HUES48 (cell line): Measurements from ENCODE around the gene PHKA2.

Source experiments
- H3K27ac ChIP-seq: one replicate; pipeline ENCODE4 v1.7.0; 2013; ENCODE audit warnings: low read depth, low read length, inconsistent platforms
- H3K27me3 ChIP-seq: 2 replicates; pipeline ENCODE4 v1.6.1; 2013; ENCODE audit warnings: mild to moderate bottlenecking, low read length; ENCODE audit not compliant: control insufficient read depth, insufficient read depth
- H3K36me3 ChIP-seq: 2 replicates; pipeline ENCODE4 v1.6.1; 2013; ENCODE audit warnings: low read length; ENCODE audit not compliant: control insufficient read depth, insufficient read depth
- H3K4me1 ChIP-seq: 2 replicates; pipeline ENCODE4 v1.6.1; 2013; ENCODE audit warnings: mild to moderate bottlenecking, low read length; ENCODE audit not compliant: control insufficient read depth, insufficient read depth
- H3K4me3 ChIP-seq: 2 replicates; pipeline ENCODE4 v1.5.1; 2013; ENCODE audit warnings: mild to moderate bottlenecking, low read depth, low read length
- H3K9ac ChIP-seq: 2 replicates; pipeline ENCODE4 v1.6.1; 2013; ENCODE audit warnings: mild to moderate bottlenecking, low read depth, low read length, moderate library complexity
- H3K9me3 ChIP-seq: 2 replicates; pipeline ENCODE4 v1.6.1; 2013; ENCODE audit warnings: low read length; ENCODE audit not compliant: control insufficient read depth, insufficient read depth

The PHKA2 gene

DNA sequence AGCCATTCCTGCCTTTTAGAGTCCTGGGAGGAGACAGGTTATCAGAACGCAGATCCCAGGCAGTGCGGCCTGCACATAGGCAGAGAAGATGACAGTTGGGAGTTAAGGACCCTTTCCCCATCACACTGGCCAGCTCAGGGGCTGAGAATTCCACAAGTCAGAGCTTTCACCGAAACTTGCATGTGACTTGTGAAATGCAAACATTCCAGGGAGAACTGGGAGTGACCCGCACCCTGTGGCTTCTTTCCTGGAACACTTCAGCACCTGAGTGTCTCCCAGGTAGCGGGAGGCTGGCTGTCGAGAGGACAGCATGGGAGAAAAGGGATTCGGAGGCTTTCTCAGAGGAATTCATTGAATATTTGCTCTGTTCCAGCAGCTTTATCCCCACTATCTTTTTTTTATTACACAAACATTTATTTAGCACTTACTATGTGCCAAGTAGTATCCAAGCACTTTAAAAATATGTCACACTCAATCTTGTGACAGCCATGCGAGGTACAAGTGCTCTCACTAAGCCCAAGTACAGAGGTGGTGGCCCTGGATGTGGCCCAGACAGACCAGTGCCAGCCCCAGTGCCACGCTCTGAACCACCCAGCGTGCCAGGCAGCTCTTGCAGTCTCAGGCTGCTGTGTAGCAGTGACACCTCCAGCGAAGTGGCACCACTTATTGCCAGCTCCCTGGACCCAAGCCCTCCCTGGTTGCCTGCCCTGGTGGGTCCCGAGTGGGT is 100.5 kb downstream of the PHKA2 start:
- no peak overlapping the region for H3K4me3 ChIP-seq
- peaks cover 20% of the 10 kb centered on the region for H3K9me3 ChIP-seq
- no peaks in the 10 kb centered on the region; the same call in 1 of the 2 replicates for H3K27me3 ChIP-seq
- H3K27ac ChIP-seq: no peak overlapping the region
- H3K9ac ChIP-seq: no peak overlapping the region
- no peaks in the 10 kb centered on the region for H3K36me3 ChIP-seq
- peaks cover 14% of the 10 kb centered on the region for H3K4me1 ChIP-seq

DNA sequence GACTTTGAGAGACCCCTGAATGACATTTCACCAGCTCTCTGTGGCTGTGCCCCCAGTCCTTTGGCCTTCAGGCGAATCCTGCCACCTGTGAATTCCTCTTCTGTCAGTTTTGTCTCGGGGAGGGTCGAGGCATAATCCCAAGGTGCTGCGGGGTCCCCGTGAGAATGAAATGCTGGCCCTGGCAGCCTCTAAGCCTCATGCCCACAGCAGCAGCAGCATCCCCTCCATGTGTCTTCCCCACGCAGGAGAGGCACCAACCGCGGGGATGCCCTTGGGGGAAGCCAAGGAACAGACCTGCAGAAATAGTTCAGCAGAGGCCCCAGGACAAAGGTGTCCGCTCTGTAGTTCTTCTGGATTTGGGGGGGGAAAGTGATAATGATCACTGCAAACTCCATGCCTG is 104.8 kb downstream of the PHKA2 start:
- H3K27ac ChIP-seq: no peak overlapping the region
- no peaks in the 10 kb centered on the region for H3K4me1 ChIP-seq
- peaks cover 21% of the 10 kb centered on the region for H3K9me3 ChIP-seq
- H3K27me3 ChIP-seq: no peaks in the 10 kb centered on the region
- no peak overlapping the region for H3K4me3 ChIP-seq
- H3K36me3 ChIP-seq: no peaks in the 10 kb centered on the region
- H3K9ac ChIP-seq: no peak overlapping the region

- H3K9ac ChIP-seq: no peak overlapping the region
- H3K4me1 ChIP-seq: no peaks in the 10 kb centered on the region
- no peaks in the 10 kb centered on the region for H3K27me3 ChIP-seq
- H3K9me3 ChIP-seq: peaks cover 20% of the 10 kb centered on the region
- no peak overlapping the region for H3K4me3 ChIP-seq
- no peak overlapping the region for H3K27ac ChIP-seq
- H3K36me3 ChIP-seq: no peaks in the 10 kb centered on the region
Measured at GRCh38 chrX:18877469-18877868, 106.4 kb downstream of the PHKA2 start.

- no peaks in the 10 kb centered on the region for H3K36me3 ChIP-seq
- no peaks in the 10 kb centered on the region for H3K4me1 ChIP-seq
- no peak overlapping the region for H3K27ac ChIP-seq
- no peak overlapping the region for H3K9ac ChIP-seq
- peaks cover 14% of the 10 kb centered on the region; the same call in 1 of the 2 replicates for H3K9me3 ChIP-seq
- no peak overlapping the region for H3K4me3 ChIP-seq
- H3K27me3 ChIP-seq: no peaks in the 10 kb centered on the region
Measured at GRCh38 chrX:18875256-18875878, 108.5 kb downstream of the PHKA2 start.

DNA sequence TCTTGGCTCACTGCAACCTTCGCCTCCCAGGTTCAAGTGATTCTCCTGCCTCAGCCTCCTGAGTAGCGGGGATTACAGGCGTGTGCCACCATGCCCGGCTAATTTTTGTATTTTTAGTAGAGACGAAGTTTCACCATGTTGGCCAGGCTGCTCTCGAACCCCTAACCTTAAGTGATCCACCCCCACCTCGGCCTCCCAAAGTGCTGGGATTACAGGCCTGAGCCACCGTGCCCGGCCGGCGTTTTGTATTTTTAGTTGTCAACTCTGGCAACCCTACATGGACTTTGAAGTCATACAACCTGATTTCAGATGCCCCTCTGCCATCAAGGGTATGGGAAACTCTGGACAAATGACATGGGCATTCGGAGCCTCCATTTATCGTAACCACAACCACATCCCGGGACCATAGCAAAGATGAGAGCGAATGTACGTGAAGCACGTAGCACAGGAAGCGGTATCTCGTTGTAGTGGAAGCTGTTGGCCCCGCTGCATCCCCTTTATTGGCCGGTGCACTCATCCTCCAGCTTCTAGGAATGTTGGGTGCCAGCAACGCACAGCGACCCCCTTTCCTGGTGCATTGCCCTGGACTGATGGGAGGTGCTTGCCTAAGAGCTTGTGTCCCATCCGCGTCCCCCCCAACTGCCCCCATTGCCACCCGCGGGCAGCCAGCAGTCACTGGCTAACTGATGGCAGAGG is 109.2 kb downstream of the PHKA2 start:
- no peaks in the 10 kb centered on the region for H3K27me3 ChIP-seq
- no peak overlapping the region for H3K4me3 ChIP-seq
- no peaks in the 10 kb centered on the region for H3K4me1 ChIP-seq
- H3K9me3 ChIP-seq: peaks cover 11% of the 10 kb centered on the region; the same call in 1 of the 2 replicates
- H3K36me3 ChIP-seq: no peaks in the 10 kb centered on the region
- H3K9ac ChIP-seq: no peak overlapping the region
- no peak overlapping the region for H3K27ac ChIP-seq

DNA sequence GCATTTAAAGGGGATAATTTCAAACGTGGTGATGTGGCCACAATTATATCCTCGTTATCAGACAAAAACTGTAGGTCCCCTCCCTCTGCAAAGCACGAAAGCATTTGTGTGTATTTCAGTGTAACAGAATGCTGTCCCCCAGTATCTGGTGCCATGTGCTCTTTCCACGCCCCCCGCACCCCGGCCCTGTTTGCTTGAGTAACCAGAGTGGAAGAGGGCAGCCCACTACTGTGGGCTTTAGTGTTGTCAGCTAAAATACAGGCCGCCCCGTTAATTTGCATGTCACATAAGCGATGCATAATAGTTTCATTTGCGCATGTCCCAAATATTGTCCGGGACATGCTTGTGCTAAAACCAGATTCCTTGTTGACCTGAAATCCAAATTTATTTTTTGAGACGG is 110.1 kb downstream of the PHKA2 start:
- Histone ChIP-seq H3K27ac (no peak overlapping the region), H3K9me3 (peaks cover 11% of the 10 kb centered on the region; the same call in 1 of the 2 replicates), H3K36me3 (no peaks in the 10 kb centered on the region), H3K4me1 (no peaks in the 10 kb centered on the region), H3K9ac (no peak overlapping the region), H3K4me3 (no peak overlapping the region), H3K27me3 (no peaks in the 10 kb centered on the region)

DNA sequence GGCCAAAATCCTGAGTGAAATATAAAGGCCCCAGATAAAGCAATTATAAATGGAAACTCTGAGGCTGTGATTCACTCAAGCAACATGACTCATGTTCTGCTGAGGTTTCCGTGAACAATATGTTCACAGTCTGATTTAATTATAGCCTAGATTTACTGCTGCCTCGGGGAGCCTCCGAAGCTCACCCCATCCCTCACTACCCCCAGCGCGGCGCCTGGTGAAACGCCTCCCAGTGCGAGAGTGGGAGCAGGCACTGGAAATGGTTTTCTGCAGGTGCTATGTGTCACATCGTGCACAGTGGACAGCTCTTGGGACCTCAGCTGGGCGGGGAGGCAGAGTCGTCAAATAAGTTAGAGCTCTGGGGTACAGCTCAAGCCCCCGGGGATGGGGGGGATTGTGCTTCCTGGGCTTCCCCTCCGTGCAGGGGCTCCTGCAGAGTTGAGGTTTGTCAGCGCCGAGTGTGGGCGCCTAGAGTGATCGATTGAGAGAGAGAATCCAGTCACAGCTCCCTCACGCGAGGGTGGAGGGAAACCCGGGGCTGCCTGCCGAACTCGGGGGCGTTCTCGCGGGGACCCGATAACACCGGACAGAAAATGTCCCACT is 110.6 kb downstream of the PHKA2 start:
- Histone ChIP-seq H3K36me3 (no peaks in the 10 kb centered on the region), H3K27me3 (no peaks in the 10 kb centered on the region)

DNA sequence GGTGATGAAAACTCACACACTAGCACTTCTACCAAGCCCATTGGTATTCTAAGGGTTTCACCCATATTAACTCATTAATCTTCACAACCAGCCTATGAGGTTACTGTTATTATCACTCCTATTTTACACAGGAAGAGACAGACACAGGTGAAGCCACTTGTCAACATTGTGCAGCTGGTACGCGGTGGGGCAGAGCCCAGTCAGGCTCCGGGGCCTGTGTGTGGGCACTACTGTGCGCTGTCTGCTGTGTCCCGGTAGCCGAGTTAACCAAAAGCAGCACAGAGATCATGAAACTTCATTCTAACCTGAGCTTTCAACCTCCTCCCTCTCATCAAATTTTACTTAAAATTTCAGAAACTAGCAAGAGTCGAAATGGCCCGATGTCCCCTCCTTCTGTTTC is 111.3 kb downstream of the PHKA2 start:
- H3K9ac ChIP-seq: no peak overlapping the region
- no peaks in the 10 kb centered on the region for H3K36me3 ChIP-seq
- H3K9me3 ChIP-seq: peaks cover 3% of the 10 kb centered on the region; the same call in 1 of the 2 replicates
- H3K27ac ChIP-seq: no peak overlapping the region
- no peaks in the 10 kb centered on the region for H3K27me3 ChIP-seq
- H3K4me1 ChIP-seq: no peaks in the 10 kb centered on the region
- no peak overlapping the region for H3K4me3 ChIP-seq

More for the DNA sequence above, 110.6 kb downstream of the PHKA2 start:
- Histone ChIP-seq H3K27ac (no peak overlapping the region), H3K9me3 (peaks cover 7% of the 10 kb centered on the region; the same call in 1 of the 2 replicates), H3K4me1 (no peaks in the 10 kb centered on the region), H3K4me3 (no peak overlapping the region), H3K9ac (no peak overlapping the region)

DNA sequence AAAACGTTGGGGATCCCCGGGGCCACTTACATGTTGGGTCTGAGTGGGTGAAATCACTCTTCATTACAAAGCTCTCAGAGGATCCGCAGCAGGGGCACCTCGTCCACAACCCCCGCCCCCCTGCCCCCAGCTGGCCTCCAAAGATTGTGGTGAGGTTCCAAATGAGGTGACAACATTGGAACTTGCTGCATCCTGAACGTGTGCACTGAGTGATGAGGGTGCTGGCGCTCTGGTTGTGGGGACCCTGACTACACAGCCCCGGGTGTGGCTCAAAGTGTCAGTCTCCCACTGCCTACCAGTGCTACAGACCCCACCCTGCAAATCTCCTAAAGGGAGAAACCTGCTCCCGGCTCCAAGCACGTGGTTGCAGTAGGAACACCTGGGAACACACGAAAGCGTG is 111.9 kb downstream of the PHKA2 start:
- Histone ChIP-seq H3K27me3 (no peaks in the 10 kb centered on the region), H3K36me3 (no peaks in the 10 kb centered on the region), H3K4me1 (no peaks in the 10 kb centered on the region), H3K4me3 (no peak overlapping the region), H3K27ac (no peak overlapping the region), H3K9me3 (peaks cover 3% of the 10 kb centered on the region; the same call in 1 of the 2 replicates), H3K9ac (no peak overlapping the region)

GRCh38 chrX:18871161-18871890 is 112.6 kb downstream of the PHKA2 start:
- Histone ChIP-seq H3K9ac (no peak overlapping the region), H3K27ac (no peak overlapping the region), H3K36me3 (no peaks in the 10 kb centered on the region)

More at GRCh38 chrX:18871161-18871890, 112.6 kb downstream of the PHKA2 start:
- Histone ChIP-seq H3K4me3 (no peak overlapping the region), H3K4me1 (no peaks in the 10 kb centered on the region), H3K27me3 (no peaks in the 10 kb centered on the region), H3K9me3 (peaks cover 3% of the 10 kb centered on the region; the same call in 1 of the 2 replicates)
